Cardiac muscle cell (in vitro differentiated cells and primary cell): Measurements from ENCODE around the gene CBLN3. TPM values are rescaled to one million over a fixed set of nuclear protein-coding genes. Genes with fewer than 3 reads are reported as not detected.

ENCODE experiments used
- DNase-seq, 2 donors: peaks; one replicate each; pipeline versions ENCODE4 v3.0.0 to v3.0.0-alpha.2; 2010 to 2017; ENCODE audit warnings: low read depth in 1 of 2, low spot score in 1 of 2
- H3K27ac ChIP-seq: fragments of 200-600 bp; sonication (generic); 2 replicates; pipeline ENCODE4 v1.5.1; 2016
- H3K27me3 ChIP-seq: fragments of 200-600 bp; sonication (generic); 2 replicates; pipeline ENCODE4 v1.6.0; 2016; ENCODE audit warnings: control low read depth
- H3K36me3 ChIP-seq: fragments of 200-600 bp; sonication (generic); 2 replicates; pipeline ENCODE4 v1.5.1; 2016; ENCODE audit warnings: control low read depth
- H3K4me1 ChIP-seq: fragments of 200-600 bp; sonication (generic); 2 replicates; pipeline ENCODE4 v1.8.1; 2017; ENCODE audit warnings: low read depth, mild to moderate bottlenecking, mixed run types
- H3K4me3 ChIP-seq: fragments of 200-600 bp; sonication (generic); 2 replicates; pipeline ENCODE4 v1.5.1; 2016; ENCODE audit warnings: mild to moderate bottlenecking
- H3K9me3 ChIP-seq: fragments of 200-600 bp; sonication (generic); 2 replicates; pipeline ENCODE4 v1.5.1; 2017; ENCODE audit warnings: low read depth, mild to moderate bottlenecking, control low read depth
- polyA plus RNA-seq: library from polyadenylated mRNA; unstranded; fragments of >200 nt; fragmentation: Nextera tagmentation; extraction: Ambion mirVana; gene quantifications from 2 replicates; pipeline ENCODE4 v1.2.1, GENCODE V29; 2016
- total RNA-seq: library from RNA; depleted of rRNA; stranded (reverse); fragments of >200 nt; gene quantifications from 2 replicates; pipeline ENCODE4 v1.2.3, GENCODE V29; 2016
- TF ChIP-seq, protein P1 (sequence below): IDR thresholded peaks from 2 replicates; pipeline ENCODE4 v1.5.1; 2012; ENCODE audit warnings: low read depth, mild to moderate bottlenecking, low read length

The CBLN3 gene
- total and polyA plus RNA-seq, 2 experiments from 2014 or later, result 3.1 to 3.3 TPM

DNA sequence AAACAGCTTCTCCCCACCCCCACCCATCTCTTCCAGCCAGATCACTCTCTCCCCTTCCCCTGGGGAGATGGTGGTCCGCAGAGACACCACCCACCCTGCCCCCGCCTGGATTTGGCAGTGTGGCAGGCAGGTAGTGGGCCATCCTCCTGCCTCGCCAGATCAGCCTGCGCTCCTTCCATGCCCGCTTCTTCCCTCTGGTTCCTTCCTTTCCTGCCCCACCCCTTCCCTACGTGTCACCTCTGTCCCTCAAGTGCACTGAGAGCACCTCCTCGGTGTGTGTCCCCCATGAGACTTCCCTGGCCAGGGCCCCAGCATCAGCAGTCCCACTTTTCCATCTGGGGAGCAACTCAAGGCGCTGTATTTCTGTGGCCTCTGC is 30.0 kb downstream of the CBLN3 start:
- Histone ChIP-seq H3K9me3 (no peaks in the 10 kb centered on the region), H3K4me3 (peak overlapping the region; percentile 61), H3K36me3 (no peaks in the 10 kb centered on the region), H3K27me3 (no peaks in the 10 kb centered on the region), H3K27ac (peak overlapping the region; percentile 69), H3K4me1 (peaks cover 31% of the 10 kb centered on the region)
- no peak for DNase-seq
- TF ChIP-seq, protein P1, sequence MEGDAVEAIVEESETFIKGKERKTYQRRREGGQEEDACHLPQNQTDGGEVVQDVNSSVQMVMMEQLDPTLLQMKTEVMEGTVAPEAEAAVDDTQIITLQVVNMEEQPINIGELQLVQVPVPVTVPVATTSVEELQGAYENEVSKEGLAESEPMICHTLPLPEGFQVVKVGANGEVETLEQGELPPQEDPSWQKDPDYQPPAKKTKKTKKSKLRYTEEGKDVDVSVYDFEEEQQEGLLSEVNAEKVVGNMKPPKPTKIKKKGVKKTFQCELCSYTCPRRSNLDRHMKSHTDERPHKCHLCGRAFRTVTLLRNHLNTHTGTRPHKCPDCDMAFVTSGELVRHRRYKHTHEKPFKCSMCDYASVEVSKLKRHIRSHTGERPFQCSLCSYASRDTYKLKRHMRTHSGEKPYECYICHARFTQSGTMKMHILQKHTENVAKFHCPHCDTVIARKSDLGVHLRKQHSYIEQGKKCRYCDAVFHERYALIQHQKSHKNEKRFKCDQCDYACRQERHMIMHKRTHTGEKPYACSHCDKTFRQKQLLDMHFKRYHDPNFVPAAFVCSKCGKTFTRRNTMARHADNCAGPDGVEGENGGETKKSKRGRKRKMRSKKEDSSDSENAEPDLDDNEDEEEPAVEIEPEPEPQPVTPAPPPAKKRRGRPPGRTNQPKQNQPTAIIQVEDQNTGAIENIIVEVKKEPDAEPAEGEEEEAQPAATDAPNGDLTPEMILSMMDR, result no peak

DNA sequence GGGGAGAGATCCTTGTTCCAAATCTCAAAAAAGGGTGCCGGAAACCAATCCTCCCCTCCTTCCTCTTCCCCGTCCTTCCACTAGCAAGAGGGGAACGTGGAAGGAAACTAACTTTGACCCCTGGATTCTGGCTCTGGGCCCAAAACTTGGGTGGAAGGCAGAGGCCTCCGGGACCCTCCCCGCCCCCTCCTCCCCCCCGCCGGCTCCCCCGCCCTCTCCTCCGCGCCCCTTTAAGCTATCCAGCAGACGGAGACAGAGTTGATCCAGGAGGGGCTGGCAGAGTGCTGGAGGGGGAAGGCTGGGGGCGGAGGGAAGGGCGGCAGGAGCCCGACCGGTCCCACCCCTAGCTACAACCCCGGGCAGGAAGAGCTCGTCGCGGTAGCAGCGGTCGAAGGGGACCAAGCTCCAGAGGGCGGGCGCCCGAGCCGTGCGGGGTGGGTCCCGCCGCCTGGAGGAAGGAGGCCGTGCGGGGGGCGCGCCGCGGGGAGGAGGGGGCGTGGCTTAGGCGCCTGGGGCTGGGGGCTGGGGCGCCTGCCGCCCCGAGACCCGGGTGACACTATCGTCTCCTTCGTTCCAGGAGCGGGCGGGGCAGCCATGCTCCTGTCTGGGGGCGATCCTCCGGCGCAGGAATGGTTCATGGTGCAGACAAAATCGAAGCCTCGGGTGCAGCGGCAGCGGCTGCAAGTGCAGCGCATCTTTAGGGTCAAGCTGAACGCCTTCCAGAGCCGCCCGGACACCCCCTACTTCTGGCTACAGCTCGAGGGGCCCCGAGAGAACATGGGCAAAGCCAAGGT is 30.6 kb downstream of the CBLN3 start, which contains the start of gene NYNRIN:
NYNRIN (plus strand) TSS at position 351 of the 794 bp plus-strand sequence; CDS start at position 595, 244 bp downstream.
- H3K4me1 ChIP-seq, result peaks cover 35% of the 10 kb centered on the region
- peak; percentile 79 to 82 for DNase-seq
- no peaks in the 10 kb centered on the region for H3K9me3 ChIP-seq
- peak within 1 kb of the TSS; percentile 61 for H3K4me3 ChIP-seq
- H3K27ac ChIP-seq, result peak within 1 kb of the TSS; percentile 69
- TF ChIP-seq, protein P1, result no peak
- no peaks in the 10 kb centered on the region for H3K27me3 ChIP-seq
- H3K36me3 ChIP-seq, result no peaks in the 10 kb centered on the region

DNA sequence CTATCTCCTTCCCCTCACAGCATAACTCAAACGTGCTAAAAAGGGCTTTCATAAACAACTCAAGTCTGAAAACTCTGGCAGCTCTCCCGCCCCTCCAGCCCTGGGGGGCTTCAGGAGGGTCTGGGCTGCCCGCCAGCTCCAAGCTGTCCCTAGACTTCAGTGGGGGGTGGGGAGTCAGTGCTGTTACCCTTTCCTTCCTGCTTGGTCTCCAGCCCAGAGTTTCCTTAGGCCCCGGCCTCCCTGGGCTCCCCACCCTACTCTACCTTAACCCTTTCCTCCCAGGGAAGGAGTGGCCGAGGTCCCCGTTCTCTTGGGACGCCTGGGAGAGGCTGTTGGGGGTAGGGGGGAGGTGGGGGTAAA is 31.2 kb downstream of the CBLN3 start:
- peak overlapping the region; percentile 61 for H3K4me3 ChIP-seq
- peak overlapping the region; percentile 69 for H3K27ac ChIP-seq
- no peaks in the 10 kb centered on the region for H3K36me3 ChIP-seq
- DNase-seq, result peak; percentile 52 to 79
- H3K27me3 ChIP-seq, result no peaks in the 10 kb centered on the region
- peaks cover 30% of the 10 kb centered on the region for H3K4me1 ChIP-seq
- TF ChIP-seq, protein P1, result no peak
- no peaks in the 10 kb centered on the region for H3K9me3 ChIP-seq

DNA sequence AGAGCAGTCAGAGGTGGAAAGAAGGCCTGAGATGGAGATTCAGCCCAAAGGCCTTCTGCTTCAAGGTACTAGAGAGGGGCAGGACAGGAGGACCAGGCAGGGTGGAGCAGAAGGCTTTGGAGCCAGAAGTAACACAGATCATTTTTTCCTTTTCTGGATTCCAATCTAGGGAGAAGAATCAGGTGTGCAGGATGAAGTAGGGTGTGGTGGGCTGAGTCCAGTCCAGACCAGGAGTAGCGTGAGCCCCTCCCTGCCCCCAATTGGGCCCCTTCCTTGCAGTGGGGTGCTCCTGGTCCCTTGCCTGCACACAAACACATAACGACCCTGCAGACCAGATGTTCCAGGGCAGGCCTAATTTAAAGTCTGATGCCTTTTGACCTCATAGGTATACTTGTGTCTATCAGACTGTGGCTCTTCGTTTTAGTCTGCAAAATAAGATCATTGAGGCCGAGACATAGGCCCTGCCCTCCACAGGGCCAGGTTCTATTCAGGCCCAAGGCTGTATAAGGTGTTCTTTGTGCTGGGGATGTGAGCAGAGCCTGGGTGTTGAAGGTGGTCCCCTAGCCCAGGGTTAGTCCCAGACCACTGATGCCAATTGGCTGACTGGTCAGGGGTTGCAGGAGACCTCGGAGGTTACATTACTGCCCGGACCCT is 31.7 kb downstream of the CBLN3 start:
- H3K27ac ChIP-seq, result peak overlapping the region; percentile 69
- no peaks in the 10 kb centered on the region for H3K27me3 ChIP-seq
- TF ChIP-seq, protein P1, result no peak
- no peaks in the 10 kb centered on the region for H3K9me3 ChIP-seq
- peaks cover 25% of the 10 kb centered on the region for H3K4me1 ChIP-seq
- no peaks in the 10 kb centered on the region for H3K36me3 ChIP-seq
- H3K4me3 ChIP-seq, result no peak overlapping the region
- no peak for DNase-seq

DNA sequence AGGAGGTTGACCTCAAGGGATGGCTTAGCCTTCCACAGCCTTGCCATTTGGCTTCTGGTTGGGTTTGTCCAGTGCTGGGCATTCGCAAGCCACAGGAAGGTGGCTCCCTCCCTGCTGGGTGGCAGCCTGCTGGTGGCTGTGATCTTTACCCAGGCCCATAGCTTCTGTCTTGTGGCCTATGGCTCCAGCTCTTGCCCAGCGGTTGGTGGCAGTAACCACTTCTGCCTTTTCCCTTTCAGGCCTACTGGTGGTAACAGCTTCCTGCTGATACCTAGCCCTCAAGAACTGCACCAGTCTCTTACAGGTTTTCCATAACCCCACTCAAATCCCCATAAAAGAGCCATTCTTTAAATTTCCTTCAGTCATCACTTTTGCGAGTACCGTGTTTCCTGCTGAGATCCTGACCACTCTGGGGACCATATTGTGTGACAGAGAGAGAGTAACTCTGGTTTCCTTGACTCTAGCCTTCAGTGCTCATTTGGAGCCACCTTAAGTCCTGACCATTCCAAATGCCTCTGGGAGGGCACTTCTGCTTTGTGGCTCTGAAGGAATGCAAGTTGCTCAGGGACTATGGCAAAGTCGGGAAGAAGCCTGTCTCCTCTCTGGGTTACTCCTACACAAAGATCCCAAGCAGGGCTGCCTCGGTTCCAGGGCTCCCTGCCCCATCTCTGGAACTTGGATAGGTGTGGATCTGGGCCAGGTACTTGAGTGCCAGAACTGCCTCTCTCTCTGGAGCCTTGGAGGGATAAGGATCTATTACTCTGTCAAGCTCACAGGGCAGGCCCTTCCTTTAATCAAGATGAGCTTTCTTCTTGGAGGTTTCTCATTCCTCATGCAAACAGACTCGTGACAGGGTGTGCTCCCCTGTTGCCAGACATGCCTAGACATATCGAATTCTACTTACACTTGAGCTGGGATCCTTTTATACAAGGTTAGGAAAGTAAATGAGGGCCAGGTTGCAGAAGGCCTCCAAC is 33.6 kb downstream of the CBLN3 start:
- H3K9me3 ChIP-seq, result no peaks in the 10 kb centered on the region
- H3K27ac ChIP-seq, result no peak overlapping the region
- peaks cover 29% of the 10 kb centered on the region for H3K4me1 ChIP-seq
- no peaks in the 10 kb centered on the region for H3K27me3 ChIP-seq
- no peaks in the 10 kb centered on the region for H3K36me3 ChIP-seq
- peak in 1 of 2 donors; percentile 32 for DNase-seq
- no peak overlapping the region for H3K4me3 ChIP-seq
- TF ChIP-seq, protein P1, result no peak
